B cell (primary cell): ENCODE results near the gene PIK3CA. TPM values are rescaled to one million over a fixed set of nuclear protein-coding genes. Genes with fewer than 3 reads are reported as not detected.

ENCODE experiments used
- ATAC-seq: fragments of 200-7000 bp; cut with Tn5 transposase; one replicate; pipeline ENCODE4 v1.10.0; 2021; ENCODE audit warnings: low read depth, mild to moderate bottlenecking, moderate number of reproducible peaks, moderate library complexity
- CTCF ChIA-PET: fragments of 350-600 bp; sonication (Branson Sonifier 250); formaldehyde crosslinking; loops from one replicate; lab custom pipeline; 2021; ENCODE audit warnings: antibody characterized with exemption, inconsistent platforms; lab: Charles Lee
- POLR2A ChIA-PET: fragments of 350-600 bp; sonication (Branson Sonifier 250); formaldehyde crosslinking; loops from one replicate; lab custom pipeline; 2021; ENCODE audit warnings: antibody characterized with exemption; lab: Charles Lee
- DNase-seq: peaks from one replicate; pipeline ENCODE4 v3.0.0; 2013
- H2AFZ ChIP-seq: 2 replicates; pipeline ENCODE4 v1.6.1; 2012; ENCODE audit warnings: mild to moderate bottlenecking, low read depth, low read length; ENCODE audit not compliant: insufficient read depth, poor library complexity, severe bottlenecking
- H3K27ac ChIP-seq, 2 donors: 1 replicate in 1 of 2; 2 replicates in 1 of 2; pipeline ENCODE4 v1.5.1; 2012 to 2013; ENCODE audit warnings: low read length in 2 of 2, mild to moderate bottlenecking in 2 of 2, moderate library complexity in 1 of 2
- H3K27me3 ChIP-seq, 4 experiments: fragments of 200-600 bp in 1 of 4; sonication (generic) in 1 of 4; replicated peaks in 1 of 4; 1 replicate in 2 of 4; 2 replicates in 2 of 4; pipeline versions ENCODE4 v1.6.1 to v1.7.0; 2013 to 2016; ENCODE audit warnings: low read length in 3 of 4, mild to moderate bottlenecking in 2 of 4, mixed read lengths in 1 of 4, moderate library complexity in 1 of 4; ENCODE audit not compliant: insufficient read depth in 4 of 4, control insufficient read depth in 3 of 4; ENCODE audit errors: control extremely low read depth in 1 of 4
- H3K36me3 ChIP-seq, 2 experiments: replicated peaks in 1 of 2; 1 replicate in 1 of 2; 2 replicates in 1 of 2; pipeline versions ENCODE4 v1.6.1 to v1.7.1; 2013; ENCODE audit warnings: low read length in 1 of 2; ENCODE audit not compliant: insufficient read depth in 2 of 2, control insufficient read depth in 1 of 2; ENCODE audit errors: control extremely low read depth in 1 of 2, extremely low read depth in 1 of 2
- H3K4me1 ChIP-seq, 2 donors: fragments of 200-600 bp in 1 of 2; sonication (generic) in 1 of 2; 1 replicate in 1 of 2; 2 replicates in 1 of 2; pipeline versions ENCODE4 v1.5.1 to v1.6.1; 2013 to 2017; ENCODE audit warnings: low read length in 2 of 2; ENCODE audit not compliant: control insufficient read depth in 2 of 2, insufficient read depth in 2 of 2
- H3K4me2 ChIP-seq: replicated peaks from 2 replicates; pipeline ENCODE3; 2012; ENCODE audit warnings: mild to moderate bottlenecking, low read depth, low read length; ENCODE audit not compliant: poor library complexity, severe bottlenecking
- H3K4me3 ChIP-seq, 5 experiments: fragments of 200-600 bp in 1 of 5; sonication (generic) in 1 of 5; 1 replicate in 3 of 5; 2 replicates in 2 of 5; pipeline versions ENCODE4 v1.5.1 to v1.7.0; 2011 to 2016; ENCODE audit warnings: low read length in 4 of 5, mild to moderate bottlenecking in 4 of 5, low read depth in 2 of 5, control low read depth in 1 of 5, moderate library complexity in 1 of 5; ENCODE audit not compliant: insufficient read depth in 1 of 5; ENCODE audit errors: control extremely low read depth in 1 of 5, extremely low read depth in 1 of 5
- H3K79me2 ChIP-seq: fragments of 200-600 bp; sonication (generic); one replicate; pipeline ENCODE4 v1.6.0; 2016; ENCODE audit warnings: low read length; ENCODE audit not compliant: control insufficient read depth, insufficient read depth
- H3K9ac ChIP-seq: fragments of 200-600 bp; sonication (generic); 2 replicates; pipeline ENCODE4 v1.6.1; 2017; ENCODE audit warnings: mild to moderate bottlenecking, low read length, moderate library complexity
- H3K9me3 ChIP-seq, 3 donors: one replicate each; pipeline versions ENCODE4 v1.6.1 to v1.7.1; 2013; ENCODE audit warnings: low read length in 2 of 3; ENCODE audit not compliant: control insufficient read depth in 2 of 3, insufficient read depth in 1 of 3; ENCODE audit errors: control extremely low read depth in 1 of 3
- H4K20me1 ChIP-seq: 2 replicates; pipeline ENCODE4 v1.6.0; 2012; ENCODE audit warnings: mild to moderate bottlenecking, low read length; ENCODE audit not compliant: insufficient read depth, control insufficient read depth, poor library complexity, severe bottlenecking
- H3K27ac Mint-ChIP-seq: one replicate; pipeline ENCODE4 v1.8.0; 2021; ENCODE audit warnings: mixed read lengths
- H3K27me3 Mint-ChIP-seq: one replicate; pipeline ENCODE4 v1.8.0; 2021; ENCODE audit warnings: mixed read lengths
- H3K4me1 Mint-ChIP-seq: one replicate; pipeline ENCODE4 v1.8.0; 2021; ENCODE audit warnings: mixed read lengths
- H3K4me3 Mint-ChIP-seq: one replicate; pipeline ENCODE4 v1.8.0; 2021; ENCODE audit warnings: mixed read lengths
- H3K9me3 Mint-ChIP-seq: one replicate; pipeline ENCODE4 v1.8.0; 2022; ENCODE audit warnings: mixed read lengths; ENCODE audit not compliant: insufficient read depth
- CTCF ChIP-seq: fragments of 200-600 bp; IDR thresholded peaks from one replicate; pipeline ENCODE4 v1.8.0; 2022; ENCODE audit warnings: antibody characterized with exemption, mild to moderate bottlenecking
- EZH2 ChIP-seq: IDR thresholded peaks from 2 replicates; pipeline ENCODE4 v1.6.1; 2012; ENCODE audit warnings: borderline replicate concordance, low read depth, mild to moderate bottlenecking, moderate library complexity, low read length; ENCODE audit not compliant: insufficient read depth, poor library complexity, severe bottlenecking
- WGBS: methylation state at CpG from one replicate; pipeline ENCODE4 v1.1.5; 2013; ENCODE audit warnings: missing lambda C conversion rate; ENCODE audit not compliant: insufficient coverage; 5-methylcytosine and 5-hydroxymethylcytosine counted together
- intact Hi-C: fragments of 100-400 bp; cut with micrococcal nuclease; formaldehyde crosslinking; loops from one replicate; pipeline ENCODE4 v1.10.0; 2022
- polyA plus RNA-seq: library from polyadenylated mRNA; depleted of rRNA; stranded (reverse); fragments of >200 nt; gene quantifications from 2 replicates; pipeline ENCODE4 v1.2.3, GENCODE V29; 2012
- total RNA-seq, 2 donors: library from RNA; stranded (reverse); fragments of 120-200 nt in 1 of 2; gene quantifications; 1 replicate in 1 of 2; 2 replicates in 1 of 2; pipeline versions ENCODE4 v1.2.3 to v1.2.4, GENCODE V29; 2013 to 2022

The PIK3CA gene
- total and polyA plus RNA-seq, 2 donors (not counting 1 experiment from before 2014, with no cell fraction given): 6.4 to 61.8 TPM

- intact Hi-C loops: loop anchor here (5.0 to 10.0 kb wide), 3 partner anchors 41 to 249 kb away; no protein-coding TSS in a partner anchor
- Histone ChIP-seq H3K27ac (peak overlapping the region in 1 of 2 donors; percentile 24), H3K4me2 (peak overlapping the region; percentile 71), H3K4me3 (no peak overlapping the region), H2AFZ (peak overlapping the region; percentile 38), H3K4me1 (peaks cover 34 to 35% of the 10 kb centered on the region in 2 donors), H4K20me1 (no peaks in the 10 kb centered on the region), H3K9ac (peak overlapping the region; percentile 38), H3K27me3 (no peaks in the 10 kb centered on the region), H3K36me3 (no peaks in the 10 kb centered on the region), H3K9me3 (peaks cover 0 to 15% (median 0%) of the 10 kb centered on the region in 3 donors), H3K79me2 (no peaks in the 10 kb centered on the region)
- H3K9me3 Mint-ChIP-seq: no peaks in the 10 kb centered on the region
- peaks cover 55% of the 10 kb centered on the region for H3K4me1 Mint-ChIP-seq
- ATAC-seq: peak; percentile 46
- peak overlapping the region; percentile 88 for H3K27ac Mint-ChIP-seq
- no peaks in the 10 kb centered on the region for H3K27me3 Mint-ChIP-seq
- DNase-seq: peak; percentile 31
- peak overlapping the region; percentile 86 for H3K4me3 Mint-ChIP-seq
- WGBS: 0% methylated on average over 3 of the region's 4 CpGs
- CTCF ChIA-PET: interaction anchor here (1.0 to 1.2 kb wide), 2 partner anchors 10 to 55 kb away, joined by 3 to 7 read pairs; no protein-coding TSS in a partner anchor
- TF ChIP-seq CTCF (no peak), EZH2 (no peak)
- POLR2A ChIA-PET: interaction anchor here (0.6 to 1.2 kb wide), 3 partner anchors 88 to 119 kb away, joined by 3 to 10 read pairs (median 8); no protein-coding TSS in a partner anchor
Measured at GRCh38 chr3:179265875-179266274, 117.7 kb downstream of the PIK3CA start.

GRCh38 chr3:179266701-179267211, 118.6 kb downstream of the PIK3CA start:
- H3K4me2 ChIP-seq: peak overlapping the region; percentile 71
- peaks cover 31 to 34% of the 10 kb centered on the region in 2 donors for H3K4me1 ChIP-seq
- TF ChIP-seq CTCF: no peak
- TF ChIP-seq EZH2: no peak
- Mint-ChIP-seq H3K27ac (peak overlapping the region; percentile 88), H3K4me3 (peak overlapping the region; percentile 86), H3K4me1 (peaks cover 52% of the 10 kb centered on the region), H3K9me3 (no peaks in the 10 kb centered on the region), H3K27me3 (no peaks in the 10 kb centered on the region)
- peak overlapping the region; percentile 38 for H3K9ac ChIP-seq
- ATAC-seq: peak; percentile 78
- CTCF ChIA-PET: interaction anchor here (1.1 to 1.2 kb wide), 2 partner anchors 45 to 48 kb away, joined by 3 read pairs; no protein-coding TSS in a partner anchor
- H3K79me2 ChIP-seq: no peaks in the 10 kb centered on the region
- peak overlapping the region in 3 of 5 experiments; percentile 8 to 45 (median 11) for H3K4me3 ChIP-seq
- intact Hi-C loops: loop anchor here (5.0 to 10.0 kb wide), 3 partner anchors 41 to 249 kb away; no protein-coding TSS in a partner anchor
- H3K9me3 ChIP-seq: peaks cover 0 to 15% (median 0%) of the 10 kb centered on the region in 3 donors
- WGBS: 59% methylated on average over 14 of the region's 21 CpGs
- no peaks in the 10 kb centered on the region for H4K20me1 ChIP-seq
- no peaks in the 10 kb centered on the region for H3K27me3 ChIP-seq
- H3K27ac ChIP-seq: no peak overlapping the region
- peak; percentile 47 for DNase-seq
- H3K36me3 ChIP-seq: no peaks in the 10 kb centered on the region
- POLR2A ChIA-PET: interaction anchor here (0.6 to 1.2 kb wide), 2 partner anchors 72 to 119 kb away, joined by 4 to 8 read pairs; no protein-coding TSS in a partner anchor
- H2AFZ ChIP-seq: peak overlapping the region; percentile 66
